Measurements from ENCODE around the gene SLC44A5. TPM values are rescaled to one million over a fixed set of nuclear protein-coding genes. Genes with fewer than 3 reads are reported as not detected.

SLC44A5 gene
- total and polyA plus RNA-seq, 2 donors (not counting 1 experiment from before 2014, with no cell fraction given): 2.8 to 4.2 TPM

- CTCF ChIA-PET: no interaction called here
- POLR2A ChIA-PET: no interaction called here
- Histone ChIP-seq H3K9ac (ENCODE audit: low read length) (no peak overlapping the region), H3K36me3 (replicated peaks in 1 of 2; ENCODE audit: control extremely low read depth in 1 of 2, control insufficient read depth in 1 of 2, extremely low read depth in 1 of 2, insufficient read depth in 2 of 2, low read length in 1 of 2) (no peaks in the 10 kb centered on the region), H3K27ac (ENCODE audit: low read length in 2 of 2) (no peak overlapping the region), H3K4me1 (ENCODE audit: control insufficient read depth in 2 of 2, insufficient read depth in 2 of 2, low read length in 2 of 2) (no peaks in the 10 kb centered on the region), H3K79me2 (ENCODE audit: control insufficient read depth, insufficient read depth, low read length) (no peaks in the 10 kb centered on the region), H3K27me3 (replicated peaks in 1 of 4; ENCODE audit: control extremely low read depth in 1 of 4, control insufficient read depth in 3 of 4, insufficient read depth in 4 of 4, low read length in 3 of 4) (no peaks in the 10 kb centered on the region), H2AFZ (ENCODE audit: insufficient read depth, low read depth, low read length, poor library complexity, severe bottlenecking) (no peak overlapping the region), H3K4me2 (replicated peaks; ENCODE audit: low read depth, low read length, poor library complexity, severe bottlenecking) (no peak overlapping the region), H3K9me3 (ENCODE audit: control extremely low read depth in 1 of 3, control insufficient read depth in 2 of 3, insufficient read depth in 1 of 3, low read length in 2 of 3) (no peaks in the 10 kb centered on the region), H4K20me1 (ENCODE audit: control insufficient read depth, insufficient read depth, low read length, poor library complexity, severe bottlenecking) (no peaks in the 10 kb centered on the region), H3K4me3 (ENCODE audit: control extremely low read depth in 1 of 5, extremely low read depth in 1 of 5, insufficient read depth in 1 of 5, low read depth in 2 of 5, low read length in 4 of 5) (no peak overlapping the region)
- no peaks in the 10 kb centered on the region for H3K4me1 Mint-ChIP-seq
- intact Hi-C loops (cut with micrococcal nuclease): no loop called here
- no peak overlapping the region for H3K4me3 Mint-ChIP-seq
- H3K27ac Mint-ChIP-seq: no peak overlapping the region
- TF ChIP-seq, protein P1, sequence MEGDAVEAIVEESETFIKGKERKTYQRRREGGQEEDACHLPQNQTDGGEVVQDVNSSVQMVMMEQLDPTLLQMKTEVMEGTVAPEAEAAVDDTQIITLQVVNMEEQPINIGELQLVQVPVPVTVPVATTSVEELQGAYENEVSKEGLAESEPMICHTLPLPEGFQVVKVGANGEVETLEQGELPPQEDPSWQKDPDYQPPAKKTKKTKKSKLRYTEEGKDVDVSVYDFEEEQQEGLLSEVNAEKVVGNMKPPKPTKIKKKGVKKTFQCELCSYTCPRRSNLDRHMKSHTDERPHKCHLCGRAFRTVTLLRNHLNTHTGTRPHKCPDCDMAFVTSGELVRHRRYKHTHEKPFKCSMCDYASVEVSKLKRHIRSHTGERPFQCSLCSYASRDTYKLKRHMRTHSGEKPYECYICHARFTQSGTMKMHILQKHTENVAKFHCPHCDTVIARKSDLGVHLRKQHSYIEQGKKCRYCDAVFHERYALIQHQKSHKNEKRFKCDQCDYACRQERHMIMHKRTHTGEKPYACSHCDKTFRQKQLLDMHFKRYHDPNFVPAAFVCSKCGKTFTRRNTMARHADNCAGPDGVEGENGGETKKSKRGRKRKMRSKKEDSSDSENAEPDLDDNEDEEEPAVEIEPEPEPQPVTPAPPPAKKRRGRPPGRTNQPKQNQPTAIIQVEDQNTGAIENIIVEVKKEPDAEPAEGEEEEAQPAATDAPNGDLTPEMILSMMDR (IDR thresholded peaks at IDR 0.05): no peak
- TF ChIP-seq EZH2 (IDR thresholded peaks at IDR 0.05; ENCODE audit: borderline replicate concordance, insufficient read depth, low read depth, low read length, poor library complexity, severe bottlenecking): no peak
- WGBS (ENCODE audit: insufficient coverage): 83% methylated on average over 2 of the region's 3 CpGs
- DNase-seq (no peak), ATAC-seq (ENCODE audit: low read depth) (no peak)
- H3K27me3 Mint-ChIP-seq: no peaks in the 10 kb centered on the region
- H3K9me3 Mint-ChIP-seq (ENCODE audit: insufficient read depth): no peaks in the 10 kb centered on the region
Observed at GRCh38 chr1:75425001-75425650, 185.8 kb downstream of the SLC44A5 start.

- Histone ChIP-seq H3K4me2 (replicated peaks; ENCODE audit: low read depth, low read length, poor library complexity, severe bottlenecking) (no peak overlapping the region), H2AFZ (ENCODE audit: insufficient read depth, low read depth, low read length, poor library complexity, severe bottlenecking) (no peak overlapping the region), H3K79me2 (ENCODE audit: control insufficient read depth, insufficient read depth, low read length) (no peaks in the 10 kb centered on the region), H3K4me3 (ENCODE audit: control extremely low read depth in 1 of 5, extremely low read depth in 1 of 5, insufficient read depth in 1 of 5, low read depth in 2 of 5, low read length in 4 of 5) (no peak overlapping the region), H3K9ac (ENCODE audit: low read length) (no peak overlapping the region), H3K27me3 (replicated peaks in 1 of 4; ENCODE audit: control extremely low read depth in 1 of 4, control insufficient read depth in 3 of 4, insufficient read depth in 4 of 4, low read length in 3 of 4) (no peaks in the 10 kb centered on the region), H3K9me3 (ENCODE audit: control extremely low read depth in 1 of 3, control insufficient read depth in 2 of 3, insufficient read depth in 1 of 3, low read length in 2 of 3) (no peaks in the 10 kb centered on the region), H4K20me1 (ENCODE audit: control insufficient read depth, insufficient read depth, low read length, poor library complexity, severe bottlenecking) (no peaks in the 10 kb centered on the region), H3K27ac (ENCODE audit: low read length in 2 of 2) (no peak overlapping the region), H3K4me1 (ENCODE audit: control insufficient read depth in 2 of 2, insufficient read depth in 2 of 2, low read length in 2 of 2) (no peaks in the 10 kb centered on the region), H3K36me3 (replicated peaks in 1 of 2; ENCODE audit: control extremely low read depth in 1 of 2, control insufficient read depth in 1 of 2, extremely low read depth in 1 of 2, insufficient read depth in 2 of 2, low read length in 1 of 2) (no peaks in the 10 kb centered on the region)
- no peak for ATAC-seq (ENCODE audit: low read depth)
- no peak for TF ChIP-seq EZH2 (IDR thresholded peaks at IDR 0.05; ENCODE audit: borderline replicate concordance, insufficient read depth, low read depth, low read length, poor library complexity, severe bottlenecking)
- TF ChIP-seq, protein P1 (IDR thresholded peaks at IDR 0.05): no peak
- ChIA-PET POLR2A (no interaction called here), CTCF (interaction anchor here (1.0 to 1.4 kb wide), 2 partner anchors 162 to 190 kb away, joined by 3 read pairs; no protein-coding TSS in a partner anchor)
- Mint-ChIP-seq H3K9me3 (ENCODE audit: insufficient read depth) (no peaks in the 10 kb centered on the region), H3K27me3 (no peaks in the 10 kb centered on the region), H3K4me1 (no peaks in the 10 kb centered on the region), H3K27ac (no peak overlapping the region), H3K4me3 (no peak overlapping the region)
- WGBS (ENCODE audit: insufficient coverage): no CpG with 5 or more reads among the region's 5 CpGs
- no peak for DNase-seq
- intact Hi-C loops (cut with micrococcal nuclease): no loop called here
Observed at GRCh38 chr1:75423616-75424015, 187.3 kb downstream of the SLC44A5 start.
